Measurements from ENCODE around the gene DMKN. TPM values are rescaled to one million over a fixed set of nuclear protein-coding genes. Genes with fewer than 3 reads are reported as not detected.
A peak's percentile ranks its signal among the peaks of the same experiment; 100 is the strongest.

The DMKN gene
- total and polyA plus RNA-seq, 9 of the 15 experiments (the other 6 are each of a cell fraction or from before 2014, with no cell fraction given): 0.36 to 0.53 TPM; not detected in 7

- TF ChIP-seq TFAP4 (CRISPR knock-in tag; IDR thresholded peaks at IDR 0.05; ENCODE audit: borderline replicate concordance) (0 out of 2 replicates have a peak, but pooled peaks have one; percentile 37), MAZ (CRISPR knock-in tag; conservative IDR thresholded peaks at IDR 0.05 in 1 of 2, IDR thresholded peaks at IDR 0.05 in 1 of 2) (peak in 1 of 2 experiments; percentile 51; a peak in 2 of 4 replicates), NR0B1 (IDR thresholded peaks at IDR 0.05; ENCODE audit: partially characterized antibody) (no peak), CBX3 (IDR thresholded peaks at IDR 0.05; ENCODE audit: borderline replicate concordance in 1 of 2, low read length in 2 of 2) (peak in 1 of 2 experiments; percentile 13; a peak in 1 of 3 replicates), ZBTB43 (CRISPR knock-in tag; IDR thresholded peaks at IDR 0.05) (no peak), JUNB (CRISPR knock-in tag; conservative IDR thresholded peaks at IDR 0.05) (no peak), HNRNPK (IDR thresholded peaks at IDR 0.05; ENCODE audit: low read depth, low read length, poor library complexity, severe bottlenecking) (no peak), KLF1 (tag; IDR thresholded peaks at IDR 0.05) (no peak), CXXC5 (CRISPR knock-in tag; IDR thresholded peaks at IDR 0.05) (peak; percentile 17; the same call in 1 of the 2 replicates), FOS (IDR thresholded peaks at IDR 0.05; ENCODE audit: extremely low read depth, insufficient read length) (no peak), YY1 (IDR thresholded peaks at IDR 0.05; ENCODE audit: borderline replicate concordance in 1 of 3, control insufficient read depth in 1 of 3, extremely low read depth in 1 of 3, insufficient read depth in 3 of 3, insufficient read length in 1 of 3, insufficient replicate concordance in 2 of 3, low read depth in 1 of 3, low read length in 2 of 3) (peak in 1 of 3 experiments; percentile 35), EZH2 (IDR thresholded peaks at IDR 0.05; ENCODE audit: borderline replicate concordance, low read depth, low read length) (0 out of 2 replicates have a peak, but pooled peaks have one; percentile 56), SAFB (IDR thresholded peaks at IDR 0.05; ENCODE audit: borderline replicate concordance, low read depth, low read length) (no peak; the same call in 1 of the 2 replicates), ZNF644 (tag; IDR thresholded peaks at IDR 0.05; ENCODE audit: low read depth) (no peak), MNT (conservative IDR thresholded peaks at IDR 0.05) (no peak), HDAC2 (IDR thresholded peaks at IDR 0.05) (peak; percentile 36; the same call in 1 of the 2 replicates), CTCF (IDR thresholded peaks at IDR 0.05 in 2 of 3, conservative IDR thresholded peaks at IDR 0.05 in 1 of 3; ENCODE audit: insufficient read depth in 2 of 3, low read depth in 1 of 3, low read length in 3 of 3) (peak; percentile 89 to 94 (median 93))
Observed at GRCh38 chr19:35495107-35496064, 18.1 kb downstream of the DMKN start (continued).
